Epithelial cell of proximal tubule (primary cell): ENCODE data around the gene GALNT1. TPM values are rescaled to one million over a fixed set of nuclear protein-coding genes. Genes with fewer than 3 reads are reported as not detected.
A peak's percentile ranks its signal among the peaks of the same experiment; 100 is the strongest.

Source experiments
- DNase-seq: peaks from one replicate; pipeline ENCODE4 v3.0.0-alpha.2; 2011; ENCODE audit warnings: low read depth
- H3K4me3 ChIP-seq: 2 replicates; pipeline ENCODE4 v1.5.1; 2011; ENCODE audit warnings: low read depth, mild to moderate bottlenecking, low read length
- CTCF ChIP-seq: conservative IDR thresholded peaks from 2 replicates; pipeline ENCODE4 v1.5.1; 2012; ENCODE audit warnings: low read depth, mild to moderate bottlenecking, low read length
- total RNA-seq: library from RNA; depleted of rRNA; stranded (reverse); fragments of >200 nt; gene quantifications from 2 replicates; pipeline ENCODE4 v1.2.3, GENCODE V29; 2015

The GALNT1 gene
- total RNA-seq, 1 donor from 2014 or later, result 49.5 TPM

DNA sequence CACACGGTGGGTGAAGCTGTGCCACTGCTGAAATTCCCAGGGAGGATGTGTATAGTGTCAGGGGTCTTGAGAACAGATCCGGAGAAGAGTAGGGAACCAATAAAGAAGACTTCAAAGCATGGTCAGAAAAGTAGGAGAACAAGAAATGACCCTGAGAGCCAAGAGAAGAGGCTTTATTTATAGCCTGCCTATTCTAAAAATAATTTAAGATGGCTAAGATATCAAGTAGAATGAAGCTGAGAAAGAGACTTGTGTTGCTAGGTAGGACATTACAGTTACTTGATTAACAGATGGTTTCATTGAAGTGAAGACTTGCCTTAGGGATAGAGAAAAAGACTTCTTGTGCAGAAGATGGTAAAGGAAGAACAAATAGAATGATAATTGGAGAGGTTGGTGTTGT lies 43.7 kb downstream of the GALNT1 start:
- no peak overlapping the region for H3K4me3 ChIP-seq
- no peak for TF ChIP-seq CTCF
- DNase-seq, result no peak

GRCh38 chr18:35633761-35634160 lies 52.2 kb downstream of the GALNT1 start:
- no peak overlapping the region for H3K4me3 ChIP-seq
- no peak for TF ChIP-seq CTCF
- DNase-seq, result no peak

DNA sequence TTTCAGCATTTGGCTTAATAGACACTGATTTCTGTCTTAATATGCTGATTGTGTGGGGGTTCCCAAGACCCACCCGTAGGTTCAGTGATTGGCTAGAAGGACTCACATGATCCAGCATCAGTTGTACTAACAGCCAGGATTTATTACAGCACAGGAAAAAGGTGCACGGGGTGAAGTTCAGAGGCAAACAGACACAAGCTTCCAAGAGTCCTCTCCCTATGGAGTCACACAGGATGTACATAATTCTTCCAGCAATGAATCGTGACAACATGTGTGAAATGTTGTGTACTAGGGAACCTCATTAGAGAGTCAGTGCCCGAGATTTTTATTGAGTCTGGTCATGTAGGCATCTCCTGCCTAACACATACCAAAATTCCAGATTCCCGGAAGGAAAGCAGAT lies 52.8 kb downstream of the GALNT1 start:
- H3K4me3 ChIP-seq, result no peak overlapping the region
- no peak for DNase-seq
- TF ChIP-seq CTCF, result no peak

GRCh38 chr18:35635170-35635569 lies 53.6 kb downstream of the GALNT1 start:
- DNase-seq, result peak; percentile 84

GRCh38 chr18:35637227-35637626 lies 55.7 kb downstream of the GALNT1 start:
- H3K4me3 ChIP-seq, result no peak overlapping the region
- no peak for TF ChIP-seq CTCF
- DNase-seq, result no peak

More at GRCh38 chr18:35635170-35635569, 53.6 kb downstream of the GALNT1 start:
- H3K4me3 ChIP-seq, result no peak overlapping the region
- no peak for TF ChIP-seq CTCF

- H3K4me3 ChIP-seq, result no peak overlapping the region
- no peak for DNase-seq
- TF ChIP-seq CTCF, result no peak
These were observed 57.8 kb downstream of the GALNT1 start for GRCh38 chr18:35639296-35639695.

GRCh38 chr18:35641467-35641866 lies 59.9 kb downstream of the GALNT1 start:
- no peak overlapping the region for H3K4me3 ChIP-seq

More at GRCh38 chr18:35641467-35641866, 59.9 kb downstream of the GALNT1 start:
- TF ChIP-seq CTCF, result no peak
- no peak for DNase-seq
